MM.1S (cell line): ENCODE measurements around the gene CENPM.

Experiments
- EZH2 ChIP-seq: fragments of 300-600 bp; sonication (generic); optimal IDR thresholded peaks from 2 replicates; pipeline ENCODE3; 2017; ENCODE audit warnings: low read depth, mild to moderate bottlenecking, antibody characterized with exemption, low read length, mixed read lengths
- EZH2phosphoT487 ChIP-seq: fragments of 300-600 bp; sonication (generic); IDR thresholded peaks from 2 replicates; pipeline ENCODE4 v1.6.1; 2018; ENCODE audit warnings: antibody characterized with exemption, low read length
- TF ChIP-seq, protein P1 (sequence below): fragments of 300-600 bp; sonication (generic); IDR thresholded peaks from 2 replicates; pipeline ENCODE4 v1.5.1; 2016; ENCODE audit warnings: antibody characterized with exemption, low read length, mixed read lengths

DNA sequence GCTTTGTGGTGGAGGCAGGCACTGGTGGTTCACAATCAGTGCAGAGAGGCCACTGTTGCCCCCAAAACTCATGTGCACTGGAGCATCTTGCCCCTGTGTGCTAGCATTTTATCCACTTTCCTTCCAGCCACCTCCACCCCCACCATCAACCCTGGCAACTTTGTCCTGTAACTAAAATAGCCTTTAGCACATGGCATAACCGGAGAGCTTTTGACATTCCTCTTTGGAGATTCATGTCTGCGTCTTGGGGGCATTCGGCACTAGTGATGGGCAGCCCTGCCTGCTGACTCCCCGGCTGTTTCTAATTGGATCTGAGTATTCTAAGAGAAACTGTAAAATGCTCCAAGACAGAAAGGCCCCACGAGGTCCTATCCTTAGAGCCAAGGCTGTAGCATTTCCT is 47.8 kb downstream of the CENPM start:
- TF ChIP-seq EZH2 (no peak), EZH2phosphoT487 (no peak)
- TF ChIP-seq, protein P1, sequence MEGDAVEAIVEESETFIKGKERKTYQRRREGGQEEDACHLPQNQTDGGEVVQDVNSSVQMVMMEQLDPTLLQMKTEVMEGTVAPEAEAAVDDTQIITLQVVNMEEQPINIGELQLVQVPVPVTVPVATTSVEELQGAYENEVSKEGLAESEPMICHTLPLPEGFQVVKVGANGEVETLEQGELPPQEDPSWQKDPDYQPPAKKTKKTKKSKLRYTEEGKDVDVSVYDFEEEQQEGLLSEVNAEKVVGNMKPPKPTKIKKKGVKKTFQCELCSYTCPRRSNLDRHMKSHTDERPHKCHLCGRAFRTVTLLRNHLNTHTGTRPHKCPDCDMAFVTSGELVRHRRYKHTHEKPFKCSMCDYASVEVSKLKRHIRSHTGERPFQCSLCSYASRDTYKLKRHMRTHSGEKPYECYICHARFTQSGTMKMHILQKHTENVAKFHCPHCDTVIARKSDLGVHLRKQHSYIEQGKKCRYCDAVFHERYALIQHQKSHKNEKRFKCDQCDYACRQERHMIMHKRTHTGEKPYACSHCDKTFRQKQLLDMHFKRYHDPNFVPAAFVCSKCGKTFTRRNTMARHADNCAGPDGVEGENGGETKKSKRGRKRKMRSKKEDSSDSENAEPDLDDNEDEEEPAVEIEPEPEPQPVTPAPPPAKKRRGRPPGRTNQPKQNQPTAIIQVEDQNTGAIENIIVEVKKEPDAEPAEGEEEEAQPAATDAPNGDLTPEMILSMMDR, result no peak
